ENCODE measurements around the gene RARB. TPM values are rescaled to one million over a fixed set of nuclear protein-coding genes. Genes with fewer than 3 reads are reported as not detected.

RARB gene
- total and polyA plus RNA-seq, 2 donors from 2014 or later = 8.3 to 14.7 TPM

- Histone ChIP-seq H3K27me3 (ENCODE audit: control insufficient read depth, insufficient read depth, low read length) (no peaks in the 10 kb centered on the region), H3K4me3 (ENCODE audit: low read length in 3 of 3) (no peak overlapping the region), H3K4me1 (ENCODE audit: control insufficient read depth in 2 of 3, insufficient read depth in 2 of 3, low read depth in 1 of 3, low read length in 3 of 3) (peaks cover 0 to 5% (median 0%) of the 10 kb centered on the region in 3 donors), H3K9me3 (ENCODE audit: control insufficient read depth in 2 of 3, insufficient read depth in 1 of 3, low read length in 3 of 3) (no peaks in the 10 kb centered on the region), H3K36me3 (ENCODE audit: control insufficient read depth in 2 of 3, insufficient read depth in 3 of 3, low read length in 3 of 3) (no peaks in the 10 kb centered on the region), H3K27ac (ENCODE audit: low read depth in 2 of 2, low read length in 2 of 2) (no peak overlapping the region), H3K9ac (ENCODE audit: low read length in 3 of 3) (no peak overlapping the region)
- no peak for DNase-seq
- no peak for FAIRE-seq
- intact Hi-C loops (cut with DNase I) = no loop called here
- no peak for TF ChIP-seq CTCF (IDR thresholded peaks at IDR 0.05; ENCODE audit: borderline replicate concordance, extremely low read depth, insufficient read depth)
Measured at GRCh38 chr3:25386686-25387255, 41.3 kb upstream of the RARB start.

- Histone ChIP-seq H3K4me1 (ENCODE audit: control insufficient read depth in 2 of 3, insufficient read depth in 2 of 3, low read depth in 1 of 3, low read length in 3 of 3) (peaks cover 0 to 5% (median 0%) of the 10 kb centered on the region in 3 donors), H3K36me3 (ENCODE audit: control insufficient read depth in 2 of 3, insufficient read depth in 3 of 3, low read length in 3 of 3) (no peaks in the 10 kb centered on the region), H3K9me3 (ENCODE audit: control insufficient read depth in 2 of 3, insufficient read depth in 1 of 3, low read length in 3 of 3) (no peaks in the 10 kb centered on the region), H3K27ac (ENCODE audit: low read depth in 2 of 2, low read length in 2 of 2) (no peak overlapping the region), H3K9ac (ENCODE audit: low read length in 3 of 3) (no peak overlapping the region), H3K27me3 (ENCODE audit: control insufficient read depth, insufficient read depth, low read length) (no peaks in the 10 kb centered on the region), H3K4me3 (ENCODE audit: low read length in 3 of 3) (no peak overlapping the region)
- FAIRE-seq (no peak), DNase-seq (no peak)
- intact Hi-C loops (cut with DNase I) = no loop called here
- TF ChIP-seq CTCF (IDR thresholded peaks at IDR 0.05; ENCODE audit: borderline replicate concordance, extremely low read depth, insufficient read depth) = no peak
Measured at GRCh38 chr3:25390605-25391004, 37.5 kb upstream of the RARB start.

- TF ChIP-seq CTCF (IDR thresholded peaks at IDR 0.05; ENCODE audit: borderline replicate concordance, extremely low read depth, insufficient read depth) = no peak
- Histone ChIP-seq H3K9ac (ENCODE audit: low read length in 3 of 3) (no peak overlapping the region), H3K27me3 (ENCODE audit: control insufficient read depth, insufficient read depth, low read length) (no peaks in the 10 kb centered on the region), H3K9me3 (ENCODE audit: control insufficient read depth in 2 of 3, insufficient read depth in 1 of 3, low read length in 3 of 3) (no peaks in the 10 kb centered on the region), H3K4me1 (ENCODE audit: control insufficient read depth in 2 of 3, insufficient read depth in 2 of 3, low read depth in 1 of 3, low read length in 3 of 3) (no peaks in the 10 kb centered on the region), H3K36me3 (ENCODE audit: control insufficient read depth in 2 of 3, insufficient read depth in 3 of 3, low read length in 3 of 3) (no peaks in the 10 kb centered on the region), H3K27ac (ENCODE audit: low read depth in 2 of 2, low read length in 2 of 2) (no peak overlapping the region), H3K4me3 (ENCODE audit: low read length in 3 of 3) (no peak overlapping the region)
- intact Hi-C loops (cut with DNase I) = no loop called here
- no peak for DNase-seq
- no peak for FAIRE-seq
Measured at GRCh38 chr3:25396251-25396650, 31.8 kb upstream of the RARB start.

GRCh38 chr3:25396686-25397085 is 31.4 kb upstream of the RARB start:
- no peaks in the 10 kb centered on the region for H3K27me3 ChIP-seq (ENCODE audit: control insufficient read depth, insufficient read depth, low read length)
- no peak for TF ChIP-seq CTCF (IDR thresholded peaks at IDR 0.05; ENCODE audit: borderline replicate concordance, extremely low read depth, insufficient read depth)
- FAIRE-seq (no peak), DNase-seq (peak in 1 of 5 donors; percentile 65)
- H3K36me3 ChIP-seq (ENCODE audit: control insufficient read depth in 2 of 3, insufficient read depth in 3 of 3, low read length in 3 of 3) = no peaks in the 10 kb centered on the region
- H3K4me3 ChIP-seq (ENCODE audit: low read length in 3 of 3) = no peak overlapping the region
- H3K4me1 ChIP-seq (ENCODE audit: control insufficient read depth in 2 of 3, insufficient read depth in 2 of 3, low read depth in 1 of 3, low read length in 3 of 3) = no peaks in the 10 kb centered on the region
- intact Hi-C loops (cut with DNase I) = no loop called here
- no peaks in the 10 kb centered on the region for H3K9me3 ChIP-seq (ENCODE audit: control insufficient read depth in 2 of 3, insufficient read depth in 1 of 3, low read length in 3 of 3)
- H3K27ac ChIP-seq (ENCODE audit: low read depth in 2 of 2, low read length in 2 of 2) = no peak overlapping the region
- no peak overlapping the region for H3K9ac ChIP-seq (ENCODE audit: low read length in 3 of 3)
